Measurements from ENCODE around the gene H19. TPM values are rescaled to one million over a fixed set of nuclear protein-coding genes. Genes with fewer than 3 reads are reported as not detected.

Gene H19
- total RNA-seq, 3 donors from 2014 or later: 5.8 to 59.3 (median 13.5) TPM

DNA sequence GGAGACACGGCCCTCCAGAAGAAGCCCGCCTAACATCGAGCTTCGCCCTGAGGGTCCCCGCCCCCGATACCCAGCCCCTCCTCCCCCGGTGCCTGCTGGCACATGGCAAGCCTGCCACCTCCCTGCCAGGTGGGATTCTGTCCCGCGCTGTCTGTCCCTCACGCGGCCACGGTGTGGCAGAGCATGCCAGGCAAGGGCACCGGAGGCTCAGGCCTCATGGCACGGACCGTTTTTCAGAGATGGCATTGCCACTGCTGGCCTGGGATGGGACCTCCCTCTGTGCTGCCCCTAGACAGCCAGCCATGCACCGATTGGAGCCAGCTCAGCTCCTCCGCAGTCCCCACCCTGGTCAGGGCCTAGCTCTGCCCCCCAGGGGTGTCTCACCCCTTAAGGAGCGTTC lies 31.1 kb downstream of the H19 start:
- Histone ChIP-seq H3K9me3 (no peaks in the 10 kb centered on the region), H3K4me3 (no peak overlapping the region), H3K36me3 (ENCODE audit: low read depth) (no peaks in the 10 kb centered on the region), H3K4me1 (ENCODE audit: low read depth) (no peaks in the 10 kb centered on the region)
- intact Hi-C loops (cut with DNase I, micrococcal nuclease): no loop called here
- ATAC-seq (no peak), DNase-seq (no peak)
- TF ChIP-seq, protein P1, sequence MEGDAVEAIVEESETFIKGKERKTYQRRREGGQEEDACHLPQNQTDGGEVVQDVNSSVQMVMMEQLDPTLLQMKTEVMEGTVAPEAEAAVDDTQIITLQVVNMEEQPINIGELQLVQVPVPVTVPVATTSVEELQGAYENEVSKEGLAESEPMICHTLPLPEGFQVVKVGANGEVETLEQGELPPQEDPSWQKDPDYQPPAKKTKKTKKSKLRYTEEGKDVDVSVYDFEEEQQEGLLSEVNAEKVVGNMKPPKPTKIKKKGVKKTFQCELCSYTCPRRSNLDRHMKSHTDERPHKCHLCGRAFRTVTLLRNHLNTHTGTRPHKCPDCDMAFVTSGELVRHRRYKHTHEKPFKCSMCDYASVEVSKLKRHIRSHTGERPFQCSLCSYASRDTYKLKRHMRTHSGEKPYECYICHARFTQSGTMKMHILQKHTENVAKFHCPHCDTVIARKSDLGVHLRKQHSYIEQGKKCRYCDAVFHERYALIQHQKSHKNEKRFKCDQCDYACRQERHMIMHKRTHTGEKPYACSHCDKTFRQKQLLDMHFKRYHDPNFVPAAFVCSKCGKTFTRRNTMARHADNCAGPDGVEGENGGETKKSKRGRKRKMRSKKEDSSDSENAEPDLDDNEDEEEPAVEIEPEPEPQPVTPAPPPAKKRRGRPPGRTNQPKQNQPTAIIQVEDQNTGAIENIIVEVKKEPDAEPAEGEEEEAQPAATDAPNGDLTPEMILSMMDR (IDR thresholded peaks at IDR 0.05): no peak

DNA sequence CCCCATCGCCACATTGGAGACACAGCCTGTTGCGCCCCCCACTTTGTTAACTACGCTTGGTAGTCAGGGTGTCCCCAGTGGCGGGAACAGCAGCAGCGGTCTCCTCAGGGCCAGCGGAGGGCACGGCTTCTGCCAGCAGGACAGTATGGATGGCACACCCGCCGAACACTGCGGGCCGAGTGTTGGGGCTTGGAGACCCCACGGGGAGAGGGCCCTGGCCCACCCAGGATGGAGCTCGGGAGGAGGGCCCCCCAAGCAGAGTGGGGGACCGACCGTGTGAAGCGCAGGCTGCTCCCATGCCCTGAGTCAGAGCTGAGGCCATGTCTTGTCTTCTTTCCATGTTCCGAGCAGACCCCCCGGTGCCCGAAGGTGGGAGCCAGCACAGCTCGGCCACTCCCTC lies 32.7 kb downstream of the H19 start:
- H3K4me3 ChIP-seq: no peak overlapping the region
- TF ChIP-seq, protein P1 (IDR thresholded peaks at IDR 0.05): no peak
- ATAC-seq: no peak
- DNase-seq: no peak
- H3K36me3 ChIP-seq (ENCODE audit: low read depth): no peaks in the 10 kb centered on the region
- no peaks in the 10 kb centered on the region for H3K9me3 ChIP-seq
- intact Hi-C loops (cut with DNase I, micrococcal nuclease): no loop called here
- H3K4me1 ChIP-seq (ENCODE audit: low read depth): no peaks in the 10 kb centered on the region

DNA sequence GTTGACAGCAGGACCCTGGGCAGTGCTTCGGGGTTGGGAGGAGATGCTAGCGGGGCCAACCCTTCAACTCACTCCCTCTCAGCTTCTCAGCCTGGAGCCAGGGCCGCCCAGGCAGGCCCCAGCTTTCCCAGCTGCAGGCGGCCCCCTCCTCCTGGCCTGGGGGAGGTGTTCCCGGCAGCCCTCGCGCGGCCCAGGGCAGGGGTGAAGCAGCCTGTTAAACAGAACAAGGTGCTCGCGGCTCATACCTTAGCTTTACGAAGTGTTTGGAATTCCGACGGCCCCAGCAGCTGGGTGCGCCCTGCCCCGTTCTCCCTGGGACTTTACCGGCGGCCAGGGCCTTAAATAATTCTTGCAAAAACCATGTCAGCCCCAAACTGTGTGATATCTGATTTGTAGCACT lies 33.3 kb downstream of the H19 start:
- Histone ChIP-seq H3K36me3 (ENCODE audit: low read depth) (no peaks in the 10 kb centered on the region), H3K4me1 (ENCODE audit: low read depth) (no peaks in the 10 kb centered on the region), H3K9me3 (no peaks in the 10 kb centered on the region), H3K4me3 (no peak overlapping the region)
- ATAC-seq (no peak), DNase-seq (no peak)
- intact Hi-C loops (cut with DNase I, micrococcal nuclease): no loop called here
- TF ChIP-seq, protein P1 (IDR thresholded peaks at IDR 0.05): no peak

DNA sequence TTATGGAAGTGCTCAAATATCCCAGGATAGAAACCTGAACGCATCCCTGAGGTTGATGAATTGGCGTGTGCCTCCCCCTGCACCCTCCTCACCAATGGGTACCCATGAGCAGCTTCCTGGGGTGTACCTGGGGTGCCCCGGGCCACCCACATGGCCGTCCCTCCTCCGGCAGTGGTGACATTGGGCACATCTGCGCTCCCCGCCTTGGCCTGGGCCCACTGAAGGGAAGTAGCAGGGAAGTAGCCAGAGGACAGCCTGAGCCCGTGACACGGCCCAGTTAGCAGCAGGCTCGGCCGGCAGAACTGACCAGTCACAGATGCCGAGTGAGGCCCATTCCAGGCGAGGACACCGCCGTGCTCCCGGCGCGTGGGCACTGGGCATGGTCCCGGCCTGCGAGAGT lies 33.8 kb downstream of the H19 start:
- Histone ChIP-seq H3K4me3 (no peak overlapping the region), H3K36me3 (ENCODE audit: low read depth) (no peaks in the 10 kb centered on the region), H3K9me3 (no peaks in the 10 kb centered on the region), H3K4me1 (ENCODE audit: low read depth) (no peaks in the 10 kb centered on the region)
- ATAC-seq: no peak
- TF ChIP-seq, protein P1 (IDR thresholded peaks at IDR 0.05): no peak
- intact Hi-C loops (cut with DNase I, micrococcal nuclease): no loop called here
- no peak for DNase-seq

DNA sequence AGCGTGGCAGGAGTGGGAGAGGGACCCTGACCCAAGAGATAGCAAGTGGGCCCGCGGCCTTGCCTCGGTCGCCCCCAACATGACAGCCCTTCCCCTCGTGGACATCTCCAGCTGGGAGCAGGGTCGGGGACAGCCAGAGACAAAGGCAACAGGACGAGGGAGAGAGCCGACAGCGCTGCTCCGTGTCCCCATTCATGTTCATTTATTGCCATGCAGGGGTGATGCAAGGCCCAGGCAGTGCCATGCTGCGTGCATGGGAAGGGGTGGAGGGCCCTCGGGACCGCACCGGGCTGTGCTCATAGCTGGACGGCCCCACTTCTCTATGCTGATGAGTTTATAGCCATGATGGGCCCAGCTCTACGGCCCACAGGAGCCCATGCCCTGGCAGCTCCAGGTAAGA lies 37.9 kb downstream of the H19 start:
- ATAC-seq (no peak), DNase-seq (no peak)
- Histone ChIP-seq H3K4me3 (no peak overlapping the region), H3K36me3 (ENCODE audit: low read depth) (no peaks in the 10 kb centered on the region), H3K4me1 (ENCODE audit: low read depth) (no peaks in the 10 kb centered on the region), H3K9me3 (no peaks in the 10 kb centered on the region)
- TF ChIP-seq, protein P1 (IDR thresholded peaks at IDR 0.05): no peak
- intact Hi-C loops (cut with DNase I, micrococcal nuclease): no loop called here

DNA sequence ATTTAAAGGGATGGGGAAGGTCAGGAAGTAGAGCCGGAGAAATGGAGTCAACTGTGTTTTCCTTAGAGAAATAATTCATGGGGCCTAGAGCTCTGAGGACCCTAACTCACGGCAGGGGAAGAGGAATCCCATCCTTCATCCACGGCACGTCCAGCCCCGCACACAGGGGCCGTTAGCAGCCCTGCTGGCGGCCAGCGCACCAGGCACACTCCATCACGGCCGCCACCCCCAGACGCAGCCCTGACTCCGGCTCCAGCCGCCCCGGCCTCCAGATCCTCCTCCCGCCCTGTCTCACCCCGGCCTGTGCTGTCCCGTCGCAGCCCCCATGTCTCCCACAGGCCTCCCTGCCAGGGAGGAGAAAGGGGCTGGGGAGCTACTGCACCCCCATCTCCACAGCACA lies 39.3 kb downstream of the H19 start:
- TF ChIP-seq, protein P1 (IDR thresholded peaks at IDR 0.05): no peak
- DNase-seq (no peak), ATAC-seq (no peak)
- Histone ChIP-seq H3K4me3 (no peak overlapping the region), H3K36me3 (ENCODE audit: low read depth) (no peaks in the 10 kb centered on the region), H3K9me3 (no peaks in the 10 kb centered on the region), H3K4me1 (ENCODE audit: low read depth) (no peaks in the 10 kb centered on the region)
- intact Hi-C loops (cut with DNase I, micrococcal nuclease): no loop called here
